Suprapubic skin (tissue), 4 donors: ENCODE measurements around the gene EFEMP2. TPM values are rescaled to one million over a fixed set of nuclear protein-coding genes. Genes with fewer than 3 reads are reported as not detected.
"Not testable (repeated sequence)": the region's sequence is repeated elsewhere in the genome, so short reads cannot be mapped to it uniquely, and the experiment has no call there.

ENCODE experiments used
- DNase-seq, 2 donors: peaks; one replicate each; pipeline ENCODE4 v3.0.0-alpha.2; 2019; ENCODE audit warnings: low spot score in 2 of 2
- H3K27ac ChIP-seq: fragments of 200-600 bp; sonication (generic); one replicate; pipeline ENCODE4 v1.5.1; 2019
- H3K27me3 ChIP-seq: fragments of 200-600 bp; sonication (generic); one replicate; pipeline ENCODE4 v1.5.1; 2019
- H3K36me3 ChIP-seq: fragments of 200-600 bp; sonication (generic); one replicate; pipeline ENCODE4 v1.5.1; 2019
- H3K4me1 ChIP-seq: fragments of 200-600 bp; sonication (generic); one replicate; pipeline ENCODE4 v1.5.1; 2019
- H3K4me3 ChIP-seq: fragments of 200-600 bp; sonication (generic); one replicate; pipeline ENCODE4 v1.5.1; 2019; ENCODE audit warnings: mild to moderate bottlenecking
- H3K9me3 ChIP-seq: fragments of 200-600 bp; sonication (generic); one replicate; pipeline ENCODE4 v1.5.1; 2019
- CTCF ChIP-seq, 2 donors: fragments of 200-600 bp in 1 of 2; fragments of 450-650 bp in 1 of 2; sonication (generic) in 1 of 2; IDR thresholded peaks; one replicate each; pipeline ENCODE4 v1.5.1; 2016 to 2019; ENCODE audit warnings: antibody characterized with exemption in 2 of 2, mild to moderate bottlenecking in 1 of 2, moderate library complexity in 1 of 2
- EP300 ChIP-seq: sonication (generic); formaldehyde crosslinking; IDR thresholded peaks from one replicate; pipeline ENCODE4 v1.6.1; 2017; ENCODE audit warnings: antibody characterized with exemption
- POLR2A ChIP-seq, 2 donors: fragments of 450-650 bp; IDR thresholded peaks; one replicate each; pipeline ENCODE4 v1.6.1; 2017; ENCODE audit warnings: antibody characterized with exemption in 2 of 2, mild to moderate bottlenecking in 2 of 2, moderate library complexity in 2 of 2
- POLR2AphosphoS5 ChIP-seq, 3 donors: sonication (generic); formaldehyde crosslinking; IDR thresholded peaks; one replicate each; pipeline ENCODE4 v1.6.1; 2017; ENCODE audit warnings: antibody characterized with exemption in 3 of 3
- WGBS: methylation state at CpG from one replicate; pipeline ENCODE4 v1.1.5; 2018; 5-methylcytosine and 5-hydroxymethylcytosine counted together
- total RNA-seq, 4 donors: library from RNA; depleted of rRNA; stranded (reverse); fragments of >200 nt; gene quantifications; one replicate each; pipeline ENCODE4 v1.1.0, GENCODE V29; 2016

Gene EFEMP2
- total RNA-seq, 4 donors from 2014 or later, result 7.3 to 22.0 (median 13.0) TPM

- H3K27me3 ChIP-seq, result no peaks in the 10 kb centered on the region
- no peak overlapping the region for H3K4me3 ChIP-seq
- H3K4me1 ChIP-seq, result no peaks in the 10 kb centered on the region
- peak in 1 of 2 donors; percentile 20 for DNase-seq
- no peaks in the 10 kb centered on the region for H3K9me3 ChIP-seq
- H3K36me3 ChIP-seq, result no peaks in the 10 kb centered on the region
- TF ChIP-seq EP300 (no peak), POLR2A (IDR thresholded peaks at IDR 0.05) (no peak), CTCF (IDR thresholded peaks at IDR 0.05) (no peak), POLR2AphosphoS5 (IDR thresholded peaks at IDR 0.05) (no peak)
- WGBS, result 87% methylated on average over 10 of the region's 10 CpGs
- no peak overlapping the region for H3K27ac ChIP-seq
These were observed 28.2 kb downstream of the EFEMP2 start for GRCh38 chr11:65844231-65844872.

GRCh38 chr11:65843811-65844210, 28.8 kb downstream of the EFEMP2 start:
- no peaks in the 10 kb centered on the region for H3K27me3 ChIP-seq
- DNase-seq, result no peak
- H3K9me3 ChIP-seq, result no peaks in the 10 kb centered on the region
- H3K4me1 ChIP-seq, result no peaks in the 10 kb centered on the region
- H3K27ac ChIP-seq, result no peak overlapping the region
- H3K4me3 ChIP-seq, result no peak overlapping the region
- H3K36me3 ChIP-seq, result no peaks in the 10 kb centered on the region
- no peak for TF ChIP-seq POLR2AphosphoS5 (IDR thresholded peaks at IDR 0.05)
- TF ChIP-seq CTCF (IDR thresholded peaks at IDR 0.05), result no peak
- no peak for TF ChIP-seq POLR2A (IDR thresholded peaks at IDR 0.05)
- TF ChIP-seq EP300, result no peak
- WGBS, result 94% methylated on average over 3 of the region's 3 CpGs

- no peak for TF ChIP-seq POLR2A (IDR thresholded peaks at IDR 0.05)
- TF ChIP-seq EP300, result no peak
- no peak for TF ChIP-seq CTCF (IDR thresholded peaks at IDR 0.05)
- no peak for TF ChIP-seq POLR2AphosphoS5 (IDR thresholded peaks at IDR 0.05)
- DNase-seq, result no peak
- Histone ChIP-seq H3K27me3 (no peaks in the 10 kb centered on the region), H3K4me3 (no peak overlapping the region), H3K27ac (no peak overlapping the region), H3K9me3 (no peaks in the 10 kb centered on the region), H3K4me1 (no peaks in the 10 kb centered on the region), H3K36me3 (no peaks in the 10 kb centered on the region)
- WGBS, result 96% methylated on average over 4 of the region's 4 CpGs
These were observed 30.5 kb downstream of the EFEMP2 start for GRCh38 chr11:65842144-65842543.

- TF ChIP-seq POLR2A (IDR thresholded peaks at IDR 0.05), result no peak
- TF ChIP-seq POLR2AphosphoS5 (IDR thresholded peaks at IDR 0.05), result no peak
- TF ChIP-seq CTCF (IDR thresholded peaks at IDR 0.05), result no peak
- TF ChIP-seq EP300, result no peak
- Histone ChIP-seq H3K36me3 (no peaks in the 10 kb centered on the region), H3K4me1 (peaks cover 19% of the 10 kb centered on the region), H3K9me3 (no peaks in the 10 kb centered on the region), H3K27me3 (no peaks in the 10 kb centered on the region), H3K4me3 (peak overlapping the region; percentile 68), H3K27ac (no peak overlapping the region)
- WGBS, result 52% methylated on average over 5 of the region's 6 CpGs
- DNase-seq, result peak in 1 of 2 donors; percentile 30
These were observed 38.4 kb downstream of the EFEMP2 start for GRCh38 chr11:65834202-65834601.

GRCh38 chr11:65833297-65834030, 39.1 kb downstream of the EFEMP2 start, which contains the start of gene SNX32:
Gene SNX32, plus strand, starts transcription at chr11:65833963. Its CDS starts 103 bp downstream, at chr11:65834066.
- peak; percentile 96 to 98 for DNase-seq
- Histone ChIP-seq H3K4me3 (peak within 1 kb of the TSS; percentile 68), H3K27me3 (no peaks in the 10 kb centered on the region), H3K9me3 (no peaks in the 10 kb centered on the region), H3K27ac (no peak within 1 kb of the TSS), H3K4me1 (peaks cover 19% of the 10 kb centered on the region), H3K36me3 (no peaks in the 10 kb centered on the region)
- 2% methylated on average over 22 of the region's 63 CpGs for WGBS
- TF ChIP-seq POLR2A (IDR thresholded peaks at IDR 0.05), result no peak
- TF ChIP-seq CTCF (IDR thresholded peaks at IDR 0.05), result no peak
- TF ChIP-seq EP300, result no peak
- TF ChIP-seq POLR2AphosphoS5 (IDR thresholded peaks at IDR 0.05), result no peak

GRCh38 chr11:65832231-65832630, 40.4 kb downstream of the EFEMP2 start:
- H3K36me3 ChIP-seq, H3K9me3 ChIP-seq, H3K27me3 ChIP-seq, H3K27ac ChIP-seq, H3K4me3 ChIP-seq, DNase-seq: not testable (repeated sequence)
- peaks cover 19% of the 10 kb centered on the region for H3K4me1 ChIP-seq
